A549 (cell line): ENCODE measurements around the gene NCOA1.
"Not testable (repeated sequence)": the region's sequence is repeated elsewhere in the genome, so short reads cannot be mapped to it uniquely, and the experiment has no call there.

Experiments used
- CEBPB ChIP-seq, 2 experiments: fragments of >200 bp in 1 of 2; sonication (Bioruptor Twin) in 1 of 2; formaldehyde crosslinking in 1 of 2; IDR thresholded peaks; 2 replicates each; pipeline ENCODE4 v1.6.1; 2012 to 2016
- CHD4 ChIP-seq: fragments of 200-600 bp; sonication (generic); IDR thresholded peaks from 2 replicates; pipeline ENCODE4 v1.6.1; 2016; ENCODE audit warnings: antibody characterized with exemption, mild to moderate bottlenecking, borderline replicate concordance
- CTCF ChIP-seq: fragments of >200 bp; sonication (Bioruptor Twin); formaldehyde crosslinking; IDR thresholded peaks from 3 replicates; pipeline ENCODE4 v1.5.1; 2016
- EP300 ChIP-seq, 2 experiments: fragments of >200 bp; sonication (Bioruptor Twin); formaldehyde crosslinking; IDR thresholded peaks; 2 replicates in 1 of 2; 3 replicates in 1 of 2; pipeline ENCODE4 v1.6.1; 2016 to 2017
- HDAC2 ChIP-seq: fragments of 200-600 bp; sonication (generic); IDR thresholded peaks from 2 replicates; pipeline ENCODE4 v1.6.1; 2016
- KDM5A ChIP-seq: fragments of 200-600 bp; sonication (generic); IDR thresholded peaks from 2 replicates; pipeline ENCODE4 v1.6.1; 2016; ENCODE audit warnings: antibody characterized with exemption, mild to moderate bottlenecking
- POLR2A ChIP-seq: IDR thresholded peaks from 2 replicates; pipeline ENCODE4 v1.6.1; 2012; ENCODE audit warnings: mild to moderate bottlenecking, low read length
- RCOR1 ChIP-seq: fragments of 150-350 bp; IDR thresholded peaks from 2 replicates; pipeline ENCODE4 v1.6.1; 2014; ENCODE audit warnings: antibody characterized with exemption, low read length, low read depth
- USF2 ChIP-seq: fragments of 450-650 bp; IDR thresholded peaks from 2 replicates; pipeline ENCODE4 v1.6.1; 2014; ENCODE audit warnings: antibody characterized with exemption
- ZFP36 ChIP-seq: fragments of 450-650 bp; IDR thresholded peaks from 2 replicates; pipeline ENCODE4 v1.6.1; 2014; ENCODE audit warnings: borderline replicate concordance; ENCODE audit not compliant: partially characterized antibody

- TF ChIP-seq ZFP36; HDAC2; CEBPB (IDR thresholded peaks at IDR 0.05); CTCF; USF2; CHD4; RCOR1; KDM5A; POLR2A; EP300 (IDR thresholded peaks at IDR 0.05): not testable (repeated sequence)
Measured at GRCh38 chr2:24531610-24532009, 40.6 kb downstream of the NCOA1 start.
